ENCODE results near the gene WDR18. TPM values are rescaled to one million over a fixed set of nuclear protein-coding genes. Genes with fewer than 3 reads are reported as not detected.

The WDR18 gene
- total RNA-seq, 1 donor from 2014 or later = 45.7 TPM

GRCh38 chr19:963486-963951 lies 20.6 kb upstream of the WDR18 start:
- FAIRE-seq (no peak), DNase-seq (ENCODE audit: low spot score in 2 of 2) (no peak)

GRCh38 chr19:964116-964520 lies 20.0 kb upstream of the WDR18 start:
- FAIRE-seq (no peak), DNase-seq (ENCODE audit: low spot score in 2 of 2) (no peak)

- DNase-seq (ENCODE audit: low spot score in 2 of 2) = no peak
- FAIRE-seq = no peak
Observed at GRCh38 chr19:964761-965694, 19.1 kb upstream of the WDR18 start.

GRCh38 chr19:966485-967088 lies 17.6 kb upstream of the WDR18 start:
- FAIRE-seq = no peak
- DNase-seq (ENCODE audit: low spot score in 2 of 2) = no peak

- no peak for DNase-seq (ENCODE audit: low spot score in 2 of 2)
- no peak for FAIRE-seq
Observed at GRCh38 chr19:970695-971094, 13.4 kb upstream of the WDR18 start.

- DNase-seq (ENCODE audit: low spot score in 2 of 2) (no peak), FAIRE-seq (no peak)
Observed at GRCh38 chr19:971795-972194, 12.3 kb upstream of the WDR18 start.

GRCh38 chr19:972281-972680 lies 11.9 kb upstream of the WDR18 start:
- FAIRE-seq (no peak), DNase-seq (ENCODE audit: low spot score in 2 of 2) (no peak)

GRCh38 chr19:973726-974563 lies 10.2 kb upstream of the WDR18 start:
- FAIRE-seq = no peak
- no peak for DNase-seq (ENCODE audit: low spot score in 2 of 2)

- FAIRE-seq (no peak), DNase-seq (ENCODE audit: low spot score in 2 of 2) (no peak)
Observed at GRCh38 chr19:974564-975257, 9.4 kb upstream of the WDR18 start.

GRCh38 chr19:976476-976875 lies 7.7 kb upstream of the WDR18 start:
- DNase-seq (ENCODE audit: low spot score in 2 of 2) (no peak), FAIRE-seq (no peak)

- FAIRE-seq (no peak), DNase-seq (ENCODE audit: low spot score in 2 of 2) (no peak)
Observed at GRCh38 chr19:977058-977464, 7.1 kb upstream of the WDR18 start.

GRCh38 chr19:979318-979741 lies 4.8 kb upstream of the WDR18 start:
- DNase-seq (ENCODE audit: low spot score in 2 of 2) = no peak
- no peak for FAIRE-seq

- FAIRE-seq (no peak), DNase-seq (ENCODE audit: low spot score in 2 of 2) (no peak)
Observed at GRCh38 chr19:980133-980998, 3.8 kb upstream of the WDR18 start.

GRCh38 chr19:982567-983170 lies 1.5 kb upstream of the WDR18 start:
- peak; percentile 97 to 98 for DNase-seq (ENCODE audit: low spot score in 2 of 2)
- no peak for FAIRE-seq

- FAIRE-seq = no peak
- DNase-seq (ENCODE audit: low spot score in 2 of 2) = no peak
Observed at GRCh38 chr19:986083-986482, 1.9 kb downstream of the WDR18 start.

GRCh38 chr19:988081-988480 lies 3.9 kb downstream of the WDR18 start:
- DNase-seq (ENCODE audit: low spot score in 2 of 2) = no peak
- FAIRE-seq = no peak

GRCh38 chr19:988510-988909 lies 4.4 kb downstream of the WDR18 start:
- no peak for FAIRE-seq
- DNase-seq (ENCODE audit: low spot score in 2 of 2) = no peak

- no peak for FAIRE-seq
- no peak for DNase-seq (ENCODE audit: low spot score in 2 of 2)
Observed at GRCh38 chr19:989381-990081, 5.4 kb downstream of the WDR18 start.

Measured in frontal cortex (tissue), 4 donors.